Right atrium auricular region (tissue), 2 donors: Measurements from ENCODE around the gene UNC50. TPM values are rescaled to one million over a fixed set of nuclear protein-coding genes. Genes with fewer than 3 reads are reported as not detected.
A peak's percentile ranks its signal among the peaks of the same experiment; 100 is the strongest.
"Not testable (repeated sequence)": the region's sequence is repeated elsewhere in the genome, so short reads cannot be mapped to it uniquely, and the experiment has no call there.

Source experiments
- DNase-seq: peaks from one replicate; pipeline ENCODE4 v3.0.0-alpha.2; 2019; ENCODE audit warnings: low spot score
- H3K27ac ChIP-seq, 2 donors: fragments of 200-600 bp; sonication (generic); 1 replicate in 1 of 2; 2 replicates in 1 of 2; pipeline ENCODE4 v1.5.1; 2016 to 2019
- H3K27me3 ChIP-seq, 2 donors: fragments of 200-600 bp; sonication (generic); one replicate each; pipeline versions ENCODE4 v1.5.1 to v1.6.0; 2017 to 2019
- H3K36me3 ChIP-seq: fragments of 200-600 bp; sonication (generic); one replicate; pipeline ENCODE4 v1.5.1; 2016
- H3K4me1 ChIP-seq, 2 donors: fragments of 200-600 bp; sonication (generic); one replicate each; pipeline versions ENCODE4 v1.5.1 to v1.6.0; 2017 to 2019
- H3K4me3 ChIP-seq, 2 donors: fragments of 200-600 bp; sonication (generic); 1 replicate in 1 of 2; 2 replicates in 1 of 2; pipeline ENCODE4 v1.5.1; 2017 to 2019; ENCODE audit warnings: mild to moderate bottlenecking in 1 of 2, moderate library complexity in 1 of 2
- H3K9me3 ChIP-seq, 2 donors: fragments of 200-600 bp; sonication (generic); one replicate each; pipeline ENCODE4 v1.5.1; 2019
- total RNA-seq, 2 donors: library from RNA; depleted of rRNA; stranded (reverse); fragments of >200 nt; gene quantifications; one replicate each; pipeline ENCODE4 v1.1.0, GENCODE V29; 2016
- TF ChIP-seq, protein P1 (sequence below), 2 donors: fragments of 200-600 bp; sonication (generic); IDR thresholded peaks; one replicate each; pipeline ENCODE4 v1.5.1; 2019; ENCODE audit warnings: antibody characterized with exemption in 2 of 2

The UNC50 gene
- total RNA-seq, 2 donors from 2014 or later, result 30.4 to 35.3 TPM

DNA sequence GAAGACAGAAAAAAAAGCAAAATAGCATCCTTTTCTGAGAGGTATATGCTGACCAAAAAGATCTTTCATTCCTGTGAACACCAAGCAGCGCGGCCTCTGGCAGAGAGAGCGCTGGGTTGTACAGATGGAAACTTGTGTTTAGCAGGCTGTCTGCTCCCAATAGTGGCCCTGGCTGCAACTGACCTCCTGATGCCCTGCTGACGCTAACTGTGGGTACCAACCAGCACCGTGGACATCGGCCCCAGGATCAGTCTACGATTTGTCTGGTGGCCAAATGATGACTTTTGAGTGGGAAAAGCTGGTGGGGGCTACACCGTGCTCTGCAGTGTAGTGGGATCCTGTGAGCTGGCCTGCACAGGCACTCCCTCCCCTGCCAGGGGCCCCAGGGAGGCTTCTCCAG, 15.8 kb upstream of the UNC50 start:
- Histone ChIP-seq H3K4me3 (no peak overlapping the region), H3K36me3 (peaks cover 5% of the 10 kb centered on the region), H3K27ac (no peak overlapping the region), H3K27me3 (no peaks in the 10 kb centered on the region), H3K9me3 (no peaks in the 10 kb centered on the region), H3K4me1 (no peaks in the 10 kb centered on the region)
- no peak for DNase-seq
- TF ChIP-seq, protein P1, sequence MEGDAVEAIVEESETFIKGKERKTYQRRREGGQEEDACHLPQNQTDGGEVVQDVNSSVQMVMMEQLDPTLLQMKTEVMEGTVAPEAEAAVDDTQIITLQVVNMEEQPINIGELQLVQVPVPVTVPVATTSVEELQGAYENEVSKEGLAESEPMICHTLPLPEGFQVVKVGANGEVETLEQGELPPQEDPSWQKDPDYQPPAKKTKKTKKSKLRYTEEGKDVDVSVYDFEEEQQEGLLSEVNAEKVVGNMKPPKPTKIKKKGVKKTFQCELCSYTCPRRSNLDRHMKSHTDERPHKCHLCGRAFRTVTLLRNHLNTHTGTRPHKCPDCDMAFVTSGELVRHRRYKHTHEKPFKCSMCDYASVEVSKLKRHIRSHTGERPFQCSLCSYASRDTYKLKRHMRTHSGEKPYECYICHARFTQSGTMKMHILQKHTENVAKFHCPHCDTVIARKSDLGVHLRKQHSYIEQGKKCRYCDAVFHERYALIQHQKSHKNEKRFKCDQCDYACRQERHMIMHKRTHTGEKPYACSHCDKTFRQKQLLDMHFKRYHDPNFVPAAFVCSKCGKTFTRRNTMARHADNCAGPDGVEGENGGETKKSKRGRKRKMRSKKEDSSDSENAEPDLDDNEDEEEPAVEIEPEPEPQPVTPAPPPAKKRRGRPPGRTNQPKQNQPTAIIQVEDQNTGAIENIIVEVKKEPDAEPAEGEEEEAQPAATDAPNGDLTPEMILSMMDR (IDR thresholded peaks at IDR 0.05), result no peak

DNA sequence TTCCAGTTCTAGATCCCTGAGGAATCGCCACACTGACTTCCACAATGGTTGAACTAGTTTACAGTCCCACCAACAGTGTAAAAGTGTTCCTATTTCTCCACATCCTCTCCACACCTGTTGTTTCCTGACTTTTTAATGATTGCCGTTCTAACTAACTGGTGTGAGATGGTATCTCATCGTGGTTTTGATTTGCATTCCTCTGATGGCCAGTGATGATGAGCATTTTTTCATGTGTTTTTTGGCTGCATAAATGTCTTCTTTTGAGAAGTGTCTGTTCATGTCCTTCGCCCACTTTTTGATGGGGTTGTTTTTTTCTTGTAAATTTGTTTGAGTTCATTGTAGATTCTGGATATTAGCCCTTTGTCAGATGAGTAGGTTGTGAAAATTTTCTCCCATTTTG, 13.7 kb upstream of the UNC50 start:
- H3K27me3 ChIP-seq, H3K9me3 ChIP-seq, H3K27ac ChIP-seq, DNase-seq, H3K4me1 ChIP-seq, H3K4me3 ChIP-seq: not testable (repeated sequence)
- peaks cover 20% of the 10 kb centered on the region for H3K36me3 ChIP-seq

DNA sequence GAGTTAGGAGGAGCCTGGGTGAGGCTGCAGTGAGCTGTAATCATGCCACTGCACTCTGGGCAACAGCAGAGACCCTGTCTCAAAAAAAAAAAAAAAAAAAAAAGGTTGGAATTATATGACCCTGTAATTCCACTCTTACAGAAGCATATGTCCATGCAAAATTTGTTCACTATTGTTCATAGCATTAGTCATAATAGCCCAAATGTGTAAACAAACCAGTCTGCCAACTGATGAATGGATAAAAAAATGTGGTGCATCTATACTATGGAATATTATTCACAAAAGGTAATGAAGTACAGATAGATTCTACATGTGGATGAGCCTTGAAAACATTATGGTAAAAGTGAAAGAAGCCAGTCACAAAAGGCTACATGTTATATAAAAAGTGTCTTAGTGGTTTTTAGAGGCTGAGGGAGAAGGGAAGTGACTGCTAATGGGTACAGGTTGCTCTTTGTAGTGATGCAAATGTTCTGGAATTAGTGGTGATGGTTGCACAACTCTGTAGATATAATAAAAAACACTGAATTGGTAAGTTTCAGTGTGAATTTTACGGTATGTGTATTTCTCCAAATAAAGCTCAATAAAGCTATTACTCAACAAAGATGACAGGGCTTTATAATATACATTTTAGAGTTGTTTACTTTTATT, 9.5 kb upstream of the UNC50 start:
- Histone ChIP-seq H3K27ac (no peak overlapping the region), H3K4me3 (no peak overlapping the region), H3K36me3 (peaks cover 44% of the 10 kb centered on the region), H3K4me1 (no peaks in the 10 kb centered on the region), H3K9me3 (no peaks in the 10 kb centered on the region), H3K27me3 (no peaks in the 10 kb centered on the region)
- TF ChIP-seq, protein P1 (IDR thresholded peaks at IDR 0.05), result no peak
- DNase-seq, result no peak

DNA sequence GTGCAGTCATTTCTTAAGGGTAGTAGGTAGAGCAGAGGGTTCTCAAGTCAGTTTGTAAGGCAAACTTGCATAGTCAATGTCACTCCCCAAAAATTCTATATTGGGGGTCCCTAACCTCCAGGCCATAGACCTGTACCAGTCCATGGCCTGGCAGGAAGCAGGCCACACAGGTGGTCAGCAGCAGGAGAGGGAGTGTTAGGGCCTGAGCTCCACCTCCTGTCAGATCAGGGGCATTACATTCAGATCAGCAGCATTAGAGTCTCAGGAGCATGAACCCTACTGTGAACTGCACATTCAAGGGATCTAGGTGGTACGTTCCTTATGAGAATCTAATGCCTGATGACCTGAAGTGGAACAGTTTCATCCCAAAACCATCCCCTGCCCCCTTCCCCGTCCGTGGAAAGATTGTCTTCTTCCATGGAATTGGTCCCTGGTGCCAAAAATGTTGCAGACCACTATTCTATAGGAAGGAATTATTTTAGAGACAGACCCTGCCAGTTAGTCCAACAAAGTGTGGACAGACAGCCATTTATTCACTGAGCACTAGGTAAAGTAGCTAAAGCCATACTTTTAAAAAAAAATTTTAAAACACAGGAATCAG, 6.8 kb upstream of the UNC50 start:
- peaks cover 44% of the 10 kb centered on the region for H3K36me3 ChIP-seq
- DNase-seq, result no peak
- no peak overlapping the region for H3K27ac ChIP-seq
- H3K9me3 ChIP-seq, result no peaks in the 10 kb centered on the region
- TF ChIP-seq, protein P1 (IDR thresholded peaks at IDR 0.05), result peak; percentile 31 to 71
- H3K27me3 ChIP-seq, result no peaks in the 10 kb centered on the region
- peaks cover 0 to 8% of the 10 kb centered on the region in 2 donors for H3K4me1 ChIP-seq
- H3K4me3 ChIP-seq, result no peak overlapping the region

DNA sequence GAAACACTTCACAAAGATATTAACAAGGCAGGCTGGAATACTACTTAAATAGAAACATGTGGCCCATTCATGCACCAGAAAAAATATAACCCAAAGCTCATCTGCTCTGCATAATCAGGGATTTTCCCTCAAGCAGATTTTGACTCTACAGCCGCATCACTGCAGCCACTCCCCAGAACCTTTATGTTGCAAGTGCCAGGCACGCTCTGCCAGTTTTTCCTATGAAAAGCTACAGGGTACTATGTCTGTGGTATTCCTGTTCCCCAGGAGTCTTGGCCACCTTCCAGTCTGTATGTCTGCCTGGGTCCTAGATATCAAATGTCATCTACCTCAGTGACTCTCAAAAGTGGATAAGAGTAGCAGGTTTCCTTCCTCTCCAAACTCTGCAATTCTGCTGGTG, 3.8 kb upstream of the UNC50 start:
- TF ChIP-seq, protein P1 (IDR thresholded peaks at IDR 0.05), result no peak
- Histone ChIP-seq H3K9me3 (no peaks in the 10 kb centered on the region), H3K4me3 (no peak overlapping the region), H3K36me3 (peaks cover 25% of the 10 kb centered on the region), H3K27ac (no peak overlapping the region), H3K4me1 (peaks cover 0 to 25% of the 10 kb centered on the region in 2 donors), H3K27me3 (no peaks in the 10 kb centered on the region)
- no peak for DNase-seq

DNA sequence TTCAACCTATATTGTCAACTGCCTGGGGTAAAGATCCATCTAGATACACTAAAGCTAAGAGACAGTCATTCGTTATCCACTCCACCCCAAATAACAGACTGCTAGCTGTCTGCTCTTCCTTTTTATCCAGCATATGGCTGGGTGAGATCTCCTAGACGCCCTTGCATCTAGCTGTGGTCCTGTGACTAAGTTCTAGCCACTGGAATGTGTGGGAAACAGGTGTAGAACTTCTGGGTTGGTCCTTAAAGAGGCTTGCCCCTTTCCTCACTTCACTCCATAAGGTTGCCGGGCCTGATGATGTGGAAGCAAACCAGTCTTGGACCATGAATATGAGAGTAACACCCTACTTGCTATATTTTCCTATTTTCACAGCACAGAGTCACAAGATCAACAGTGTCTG, 3.3 kb upstream of the UNC50 start:
- no peak overlapping the region for H3K27ac ChIP-seq
- no peak overlapping the region for H3K4me3 ChIP-seq
- peaks cover 21% of the 10 kb centered on the region for H3K36me3 ChIP-seq
- peaks cover 0 to 30% of the 10 kb centered on the region in 2 donors for H3K4me1 ChIP-seq
- H3K9me3 ChIP-seq, result no peaks in the 10 kb centered on the region
- TF ChIP-seq, protein P1 (IDR thresholded peaks at IDR 0.05), result no peak
- DNase-seq, result no peak
- no peaks in the 10 kb centered on the region for H3K27me3 ChIP-seq
